ENCODE measurements around the gene NABP1.

- TF ChIP-seq POLR2AphosphoS5 (IDR thresholded peaks at IDR 0.05; ENCODE audit: low read depth, low read length) (no peak), CTCF (IDR thresholded peaks at IDR 0.05) (no peak), REST (IDR thresholded peaks at IDR 0.05; ENCODE audit: insufficient read depth in 1 of 2, low read depth in 2 of 2, low read length in 1 of 2) (no peak), SIN3A (IDR thresholded peaks at IDR 0.05; ENCODE audit: borderline replicate concordance, insufficient read depth, low read depth, low read length) (no peak), TCF7L2 (IDR thresholded peaks at IDR 0.05; ENCODE audit: low read depth, low read length) (no peak)
These were observed 15.8 kb downstream of the NABP1 start for GRCh38 chr2:191693778-191694177.
